Endothelial cell of umbilical vein (primary cell): ENCODE data around the gene XYLT1. TPM values are rescaled to one million over a fixed set of nuclear protein-coding genes. Genes with fewer than 3 reads are reported as not detected.

ENCODE experiments used
- BruUV-seq: library from RNA; stranded (reverse); fragments of 400-500 nt; replicated peaks from 2 replicates; lab custom pipeline; 2021; lab: Mats Ljungman, UMichigan
- CTCF ChIA-PET: fragments of 300-600, 350-600 bp; sonication (Branson Sonifier 250); formaldehyde crosslinking; loops from one replicate; lab custom pipeline; 2021; ENCODE audit warnings: antibody characterized with exemption, inconsistent platforms; lab: Charles Lee
- POLR2A ChIA-PET: fragments of 300-600, 350-600 bp; sonication (Branson Sonifier 250); formaldehyde crosslinking; loops from one replicate; lab custom pipeline; 2021; ENCODE audit warnings: antibody characterized with exemption, inconsistent platforms; lab: Charles Lee
- DNase-seq: peaks from one replicate; pipeline ENCODE4 v3.0.0-alpha.2; 2011; ENCODE audit warnings: low read depth, low spot score
- FAIRE-seq: peaks from 2 replicates; lab custom pipeline; 2011; peaks lifted over from hg19 to GRCh38; lab: Jason Lieb, UNC
- H2AFZ ChIP-seq: 2 replicates; pipeline ENCODE4 v1.6.0; 2012; ENCODE audit warnings: low read depth, low read length, control low read depth, inconsistent platforms
- H3K27ac ChIP-seq: 2 replicates; pipeline ENCODE4 v1.5.1; 2011; ENCODE audit warnings: low read depth, mild to moderate bottlenecking, control low read depth, low read length, moderate library complexity; ENCODE audit not compliant: insufficient read depth
- H3K27me3 ChIP-seq, 2 experiments: 2 replicates each; pipeline versions ENCODE4 v1.6.0 to v1.6.1; 2011; ENCODE audit warnings: low read length in 2 of 2, mixed read lengths in 1 of 2; ENCODE audit not compliant: control insufficient read depth in 2 of 2, insufficient read depth in 2 of 2
- H3K36me3 ChIP-seq, 2 experiments: 2 replicates in 1 of 2; 3 replicates in 1 of 2; pipeline ENCODE4 v1.5.1; 2011; ENCODE audit warnings: low read length in 2 of 2, mild to moderate bottlenecking in 1 of 2, moderate library complexity in 1 of 2; ENCODE audit not compliant: control insufficient read depth in 2 of 2, insufficient read depth in 2 of 2; ENCODE audit errors: extremely low read depth in 1 of 2
- H3K4me1 ChIP-seq: 3 replicates; pipeline ENCODE4 v1.5.1; 2011; ENCODE audit warnings: mild to moderate bottlenecking, low read length; ENCODE audit not compliant: control insufficient read depth, insufficient read depth; ENCODE audit errors: extremely low read depth
- H3K4me2 ChIP-seq: 2 replicates; pipeline ENCODE4 v1.6.1; 2011; ENCODE audit warnings: low read length, control low read depth, mixed read lengths; ENCODE audit not compliant: insufficient read depth
- H3K4me3 ChIP-seq, 3 experiments: fragments of 200-600 bp in 1 of 3; sonication (generic), shearing (Covaris generic) in 1 of 3; replicated peaks in 1 of 3; 2 replicates each; pipeline ENCODE4 v1.5.1; 2011 to 2016; ENCODE audit warnings: control low read depth in 3 of 3, low read length in 3 of 3, mild to moderate bottlenecking in 2 of 3, inconsistent platforms in 1 of 3, low read depth in 1 of 3, moderate library complexity in 1 of 3; ENCODE audit not compliant: insufficient read depth in 1 of 3
- H3K79me2 ChIP-seq: 2 replicates; pipeline ENCODE4 v1.6.0; 2012; ENCODE audit warnings: low read length, inconsistent platforms; ENCODE audit not compliant: control insufficient read depth, insufficient read depth
- H3K9ac ChIP-seq: replicated peaks from 2 replicates; pipeline ENCODE3; 2011; ENCODE audit warnings: low read length, control low read depth; ENCODE audit not compliant: insufficient read depth; ENCODE audit errors: extremely low read depth
- H3K9me1 ChIP-seq: replicated peaks from 3 replicates; pipeline ENCODE4 v1.6.0; 2011; ENCODE audit warnings: mild to moderate bottlenecking, low read length; ENCODE audit not compliant: control insufficient read depth, insufficient read depth; ENCODE audit errors: extremely low read depth
- H3K9me3 ChIP-seq: replicated peaks from 2 replicates; pipeline ENCODE4 v1.5.1; 2012; ENCODE audit warnings: low read length, inconsistent platforms; ENCODE audit not compliant: control insufficient read depth, insufficient read depth
- H4K20me1 ChIP-seq: replicated peaks from 2 replicates; pipeline ENCODE3; 2011; ENCODE audit warnings: mild to moderate bottlenecking, low read length; ENCODE audit not compliant: control insufficient read depth, insufficient read depth; ENCODE audit errors: extremely low read depth
- CTCF ChIP-seq, 2 donors: IDR thresholded peaks; 1 replicate in 1 of 2; 2 replicates in 1 of 2; pipeline ENCODE4 v1.5.1; 2011; ENCODE audit warnings: low read length in 2 of 2, mild to moderate bottlenecking in 2 of 2, moderate library complexity in 2 of 2, control low read depth in 1 of 2, inconsistent platforms in 1 of 2, low read depth in 1 of 2; ENCODE audit not compliant: insufficient read depth in 1 of 2; ENCODE audit errors: extremely low read depth in 1 of 2
- EZH2 ChIP-seq: IDR thresholded peaks from 2 replicates; pipeline ENCODE4 v1.6.1; 2012; ENCODE audit warnings: borderline replicate concordance, low read depth, mild to moderate bottlenecking, moderate library complexity, low read length, inconsistent platforms; ENCODE audit not compliant: severe bottlenecking
- GATA2 ChIP-seq: IDR thresholded peaks from 2 replicates; pipeline ENCODE4 v1.7.0; 2011; ENCODE audit warnings: low read depth, mild to moderate bottlenecking, moderate library complexity, mixed read lengths, low read length; ENCODE audit not compliant: insufficient read length, insufficient read depth
- JUN ChIP-seq: IDR thresholded peaks from 2 replicates; pipeline ENCODE4 v1.6.1; 2011; ENCODE audit warnings: borderline replicate concordance, low read depth; ENCODE audit not compliant: insufficient read length, insufficient read depth
- MAX ChIP-seq: IDR thresholded peaks from 2 replicates; pipeline ENCODE4 v1.6.1; 2011; ENCODE audit not compliant: insufficient read depth, insufficient read length
- MYC ChIP-seq: IDR thresholded peaks from one replicate; pipeline ENCODE4 v1.6.1; 2011; ENCODE audit warnings: mild to moderate bottlenecking, low read depth, low read length
- POLR2A ChIP-seq: IDR thresholded peaks from 2 replicates; pipeline ENCODE4 v1.6.1; 2012; ENCODE audit warnings: low read depth, mild to moderate bottlenecking, control low read depth, low read length
- POLR2AphosphoS5 ChIP-seq: IDR thresholded peaks from 2 replicates; pipeline ENCODE4 v1.6.1; 2012; ENCODE audit warnings: low read depth, mild to moderate bottlenecking, control low read depth, low read length, moderate library complexity; ENCODE audit not compliant: insufficient read depth
- dilution Hi-C: fragments of 300-500 bp; cut with MboI; formaldehyde crosslinking; loops from one replicate; pipeline ENCODE4 v1.15.0; 2019; ENCODE audit warnings: low sequenced_read_pairs; ENCODE audit not compliant: extremely low pct_ligation_motif_present
- intact Hi-C: fragments of 100-400 bp; cut with micrococcal nuclease; formaldehyde crosslinking; loops from one replicate; pipeline ENCODE4 v1.10.0; 2022
- polyA plus RNA-seq, 4 experiments: library from polyadenylated mRNA; depleted of rRNA in 3 of 4; stranded (reverse) in 3 of 4; unstranded in 1 of 4; fragments of >200 nt; gene quantifications; 2 replicates each; pipeline versions ENCODE4 v1.2.1 to v1.2.3, GENCODE V29; 2011 to 2012; ENCODE audit warnings: missing spikeins in 1 of 4
- total RNA-seq: library from RNA; stranded (reverse); gene quantifications from 2 replicates; pipeline ENCODE4 v1.2.3, GENCODE V29; 2021

The XYLT1 gene
- total and polyA plus RNA-seq, 2 donors (not counting 3 experiments of a cell fraction or from before 2014, with no cell fraction given) = 0.63 to 2.9 TPM

- H3K79me2 ChIP-seq = no peaks in the 10 kb centered on the region
- no peak for DNase-seq
- intact Hi-C loops = no loop called here
These were observed 209.4 kb downstream of the XYLT1 start for GRCh38 chr16:17261197-17261858.

More at GRCh38 chr16:17261197-17261858, 209.4 kb downstream of the XYLT1 start:
- no peak overlapping the region for H3K4me2 ChIP-seq
- dilution Hi-C loops = no loop called here
- ChIA-PET CTCF (interaction anchor here (0.7 kb wide), 1 partner anchor 36 kb away, joined by 4 read pairs; no protein-coding TSS in a partner anchor), POLR2A (interaction anchor here (0.7 kb wide), 1 partner anchor 102 kb away, joined by 7 read pairs; no protein-coding TSS in a partner anchor)
- FAIRE-seq = no peak
- H3K9me1 ChIP-seq = no peaks in the 10 kb centered on the region
- no peak overlapping the region for H2AFZ ChIP-seq
- no peaks in the 10 kb centered on the region for H3K9me3 ChIP-seq
- no peak overlapping the region for H3K9ac ChIP-seq
- H3K27me3 ChIP-seq = no peaks in the 10 kb centered on the region
- no peak overlapping the region for H3K27ac ChIP-seq
- H3K4me1 ChIP-seq = no peaks in the 10 kb centered on the region
- H3K36me3 ChIP-seq = no peaks in the 10 kb centered on the region
- H4K20me1 ChIP-seq = no peaks in the 10 kb centered on the region
- TF ChIP-seq POLR2A = no peak
- no peak for TF ChIP-seq MYC
- no peak for TF ChIP-seq GATA2
- TF ChIP-seq MAX = no peak
- no peak for TF ChIP-seq JUN
- TF ChIP-seq EZH2 = no peak
- TF ChIP-seq CTCF (IDR thresholded peaks at IDR 0.05; ENCODE audit: extremely low read depth in 1 of 2, insufficient read depth in 1 of 2, low read depth in 1 of 2, low read length in 2 of 2) = no peak
- TF ChIP-seq POLR2AphosphoS5 = no peak
- BruUV-seq = no TSS peak
- no peak overlapping the region for H3K4me3 ChIP-seq
